ENCODE data around the gene SLC34A1. TPM values are rescaled to one million over a fixed set of nuclear protein-coding genes. Genes with fewer than 3 reads are reported as not detected.

Gene SLC34A1
- total and polyA plus RNA-seq, 2 experiments from 2014 or later, result not detected

- Histone ChIP-seq H3K9me3 (ENCODE audit: low read depth) (no peaks in the 10 kb centered on the region), H3K36me3 (peaks cover under 1% of the 10 kb centered on the region), H3K4me3 (peak overlapping the region; percentile 72), H3K27ac (peak overlapping the region; percentile 95), H3K4me1 (ENCODE audit: low read depth) (peaks cover 7% of the 10 kb centered on the region), H3K27me3 (no peaks in the 10 kb centered on the region)
- no peak for DNase-seq (ENCODE audit: low read depth in 1 of 2, low spot score in 1 of 2)
- TF ChIP-seq CTCF (IDR thresholded peaks at IDR 0.05; ENCODE audit: low read depth, low read length), result no peak
Observed at GRCh38 chr5:177350776-177351391, 33.4 kb upstream of the SLC34A1 start.

GRCh38 chr5:177351392-177352329, 32.6 kb upstream of the SLC34A1 start, which contains the start of gene LMAN2:
Gene LMAN2, minus strand, starts transcription at chr5:177351668. Its CDS starts 21 bp downstream, at chr5:177351647.
- Histone ChIP-seq H3K4me1 (ENCODE audit: low read depth) (peaks cover 7% of the 10 kb centered on the region), H3K4me3 (peak within 1 kb of the TSS; percentile 72), H3K9me3 (ENCODE audit: low read depth) (no peaks in the 10 kb centered on the region), H3K27me3 (no peaks in the 10 kb centered on the region), H3K27ac (peak within 1 kb of the TSS; percentile 95), H3K36me3 (no peaks in the 10 kb centered on the region)
- DNase-seq (ENCODE audit: low read depth in 1 of 2, low spot score in 1 of 2), result peak; percentile 93 to 98
- no peak for TF ChIP-seq CTCF (IDR thresholded peaks at IDR 0.05; ENCODE audit: low read depth, low read length)

- no peak for TF ChIP-seq CTCF (IDR thresholded peaks at IDR 0.05; ENCODE audit: low read depth, low read length)
- no peaks in the 10 kb centered on the region for H3K9me3 ChIP-seq (ENCODE audit: low read depth)
- DNase-seq (ENCODE audit: low read depth in 1 of 2, low spot score in 1 of 2), result no peak
- no peaks in the 10 kb centered on the region for H3K36me3 ChIP-seq
- no peaks in the 10 kb centered on the region for H3K27me3 ChIP-seq
- no peak overlapping the region for H3K4me3 ChIP-seq
- no peak overlapping the region for H3K27ac ChIP-seq
- peaks cover 7% of the 10 kb centered on the region for H3K4me1 ChIP-seq (ENCODE audit: low read depth)
Observed at GRCh38 chr5:177353093-177353492, 31.1 kb upstream of the SLC34A1 start.

- Histone ChIP-seq H3K27me3 (no peaks in the 10 kb centered on the region), H3K36me3 (no peaks in the 10 kb centered on the region), H3K27ac (no peak overlapping the region), H3K9me3 (ENCODE audit: low read depth) (no peaks in the 10 kb centered on the region), H3K4me3 (no peak overlapping the region), H3K4me1 (ENCODE audit: low read depth) (peaks cover 17% of the 10 kb centered on the region)
- no peak for TF ChIP-seq CTCF (IDR thresholded peaks at IDR 0.05; ENCODE audit: low read depth, low read length)
- no peak for DNase-seq (ENCODE audit: low read depth in 1 of 2, low spot score in 1 of 2)
Observed at GRCh38 chr5:177354256-177354655, 30.0 kb upstream of the SLC34A1 start.

GRCh38 chr5:177354711-177355110, 29.5 kb upstream of the SLC34A1 start:
- no peak overlapping the region for H3K4me3 ChIP-seq
- no peaks in the 10 kb centered on the region for H3K36me3 ChIP-seq
- no peak for TF ChIP-seq CTCF (IDR thresholded peaks at IDR 0.05; ENCODE audit: low read depth, low read length)
- H3K27ac ChIP-seq, result no peak overlapping the region
- H3K27me3 ChIP-seq, result no peaks in the 10 kb centered on the region
- DNase-seq (ENCODE audit: low read depth in 1 of 2, low spot score in 1 of 2), result no peak
- H3K9me3 ChIP-seq (ENCODE audit: low read depth), result no peaks in the 10 kb centered on the region
- H3K4me1 ChIP-seq (ENCODE audit: low read depth), result peaks cover 21% of the 10 kb centered on the region
